ENCODE measurements around the gene B3GALT6. TPM values are rescaled to one million over a fixed set of nuclear protein-coding genes. Genes with fewer than 3 reads are reported as not detected.

Gene B3GALT6
- total and polyA plus RNA-seq, 2 experiments from 2014 or later = 5.5 to 26.5 TPM

GRCh38 chr1:1222575-1223225, 9.3 kb upstream of the B3GALT6 start (continued):
- TF ChIP-seq ZNF462 (CRISPR knock-in tag; IDR thresholded peaks at IDR 0.05) (no peak), NANOG (IDR thresholded peaks at IDR 0.05; ENCODE audit: borderline replicate concordance) (no peak), CTCF (conservative IDR thresholded peaks at IDR 0.05; ENCODE audit: low read depth in 2 of 2) (no peak)

GRCh38 chr1:1223321-1223720, 8.7 kb upstream of the B3GALT6 start:
- Histone ChIP-seq H3K4me2 (no peak overlapping the region), H3K79me2 (replicated peaks; ENCODE audit: insufficient read depth) (0 out of 2 replicates have a peak, but pooled peaks cover under 1% of the 10 kb centered on the region), H3K36me3 (ENCODE audit: insufficient read depth) (peaks cover 3% of the 10 kb centered on the region; the same call in 1 of the 2 replicates), H3K4me1 (ENCODE audit: insufficient read depth) (no peaks in the 10 kb centered on the region), H2AFZ (no peak overlapping the region), H4K20me1 (replicated peaks; ENCODE audit: insufficient read depth) (peaks cover 5% of the 10 kb centered on the region; the same call in 1 of the 2 replicates), H3K27ac (ENCODE audit: low read depth) (no peak overlapping the region), H3K4me3 (no peak overlapping the region), H3K9me2 (ENCODE audit: insufficient read depth) (no peaks in the 10 kb centered on the region), H3K27me3 (ENCODE audit: insufficient read depth) (no peaks in the 10 kb centered on the region), H3F3A (replicated peaks; ENCODE audit: low read depth) (no peaks in the 10 kb centered on the region)
- DNase-seq (ENCODE audit: low spot score) = no peak
- H3K4me1 Mint-ChIP-seq = no peaks in the 10 kb centered on the region
- peaks cover 33% of the 10 kb centered on the region for H3K36me3 Mint-ChIP-seq (ENCODE audit: low read depth)
- no peaks in the 10 kb centered on the region; the same call in 2 of the 3 replicates for H3K9me3 Mint-ChIP-seq
- ATAC-seq = no peak
- no peak overlapping the region for H3K4me3 Mint-ChIP-seq
- peaks cover 11% of the 10 kb centered on the region for H3K27me3 Mint-ChIP-seq (ENCODE audit: insufficient read depth, low read depth, poor library complexity)
- H3K27ac Mint-ChIP-seq = no peak overlapping the region
- TF ChIP-seq ZNF114 (CRISPR knock-in tag; IDR thresholded peaks at IDR 0.05) = no peak
- no peak for TF ChIP-seq JUNB (IDR thresholded peaks at IDR 0.05; ENCODE audit: unreplicated experiment)
- no peak for TF ChIP-seq ETS1 (IDR thresholded peaks at IDR 0.05)
- no peak for TF ChIP-seq ZNF331 (CRISPR knock-in tag; IDR thresholded peaks at IDR 0.05; ENCODE audit: low read depth)
- TF ChIP-seq REST (IDR thresholded peaks at IDR 0.05; ENCODE audit: unreplicated experiment) = no peak

All from GM23338 (cell line).